GM12878 (cell line): ENCODE measurements around the gene PRDM16. TPM values are rescaled to one million over a fixed set of nuclear protein-coding genes. Genes with fewer than 3 reads are reported as not detected.

Experiments used
- ATAC-seq: fragments of 200-7000 bp; cut with Tn5 transposase; 3 replicates; pipeline ENCODE4 v1.9.1; 2020; ENCODE audit warnings: mild to moderate bottlenecking, moderate library complexity
- BruUV-seq: library from RNA; stranded (reverse); fragments of 400-500 nt; replicated peaks from 2 replicates; lab custom pipeline; 2021; lab: Mats Ljungman, UMichigan
- CTCF ChIA-PET: fragments of 300-600 bp; sonication (Branson Sonifier 250); formaldehyde crosslinking; extraction: SDS; loops from one replicate; lab custom pipeline; 2021; ENCODE audit warnings: inconsistent platforms; lab: Yijun Ruan, JAX
- POLR2A ChIA-PET: fragments of 350-600 bp; formaldehyde crosslinking; extraction: SDS; loops from one replicate; lab custom pipeline; 2021; ENCODE audit warnings: inconsistent platforms; lab: Charles Lee
- RAD21 ChIA-PET: fragments of 300-600 bp; sonication (Branson Sonifier 250); formaldehyde crosslinking; loops from one replicate; lab custom pipeline; 2023; ENCODE audit warnings: antibody characterized with exemption; ENCODE audit not compliant: unreplicated experiment; lab: Charles Lee
- SMC1A ChIA-PET: fragments of 300-600 bp; sonication (Branson Sonifier 250); formaldehyde crosslinking; loops from one replicate; lab custom pipeline; 2023; ENCODE audit not compliant: unreplicated experiment, uncharacterized antibody; lab: Charles Lee
- DNase-seq: peaks from one replicate; pipeline ENCODE4 v3.0.0-alpha.2; 2011; ENCODE audit warnings: low read depth, low spot score
- FAIRE-seq: peaks from 3 replicates; lab custom pipeline; 2011; peaks lifted over from hg19 to GRCh38; lab: Jason Lieb, UNC
- H2AFZ ChIP-seq: 2 replicates; pipeline ENCODE4 v1.6.0; 2011; ENCODE audit warnings: low read depth, low read length, control low read depth; ENCODE audit not compliant: control insufficient read depth
- H3K27ac ChIP-seq: 2 replicates; pipeline ENCODE4 v1.5.1; 2011; ENCODE audit warnings: control low read depth; ENCODE audit not compliant: control insufficient read depth, insufficient read depth
- H3K27me3 ChIP-seq, 2 experiments: replicated peaks in 1 of 2; 2 replicates each; pipeline versions ENCODE4 v1.6.0 to v1.6.1; 2011; ENCODE audit warnings: low read length in 1 of 2; ENCODE audit not compliant: control insufficient read depth in 2 of 2, insufficient read depth in 2 of 2
- H3K36me3 ChIP-seq, 2 experiments: 2 replicates each; pipeline ENCODE4 v1.5.1; 2011; ENCODE audit warnings: low read length in 1 of 2; ENCODE audit not compliant: control insufficient read depth in 2 of 2, insufficient read depth in 2 of 2
- H3K4me1 ChIP-seq: 2 replicates; pipeline ENCODE4 v1.6.1; 2011; ENCODE audit warnings: mild to moderate bottlenecking, low read length, moderate library complexity, mixed read lengths; ENCODE audit not compliant: control insufficient read depth, insufficient read depth
- H3K4me2 ChIP-seq: 2 replicates; pipeline ENCODE4 v1.6.0; 2011; ENCODE audit warnings: control low read depth; ENCODE audit not compliant: control insufficient read depth, insufficient read depth
- H3K4me3 ChIP-seq: fragments of 200-600 bp; sonication (generic); 2 replicates; pipeline ENCODE4 v1.5.1; 2016
- H3K79me2 ChIP-seq: 2 replicates; pipeline ENCODE4 v1.6.0; 2011; ENCODE audit warnings: low read length; ENCODE audit not compliant: control insufficient read depth, insufficient read depth
- H3K9ac ChIP-seq: 2 replicates; pipeline ENCODE4 v1.8.0; 2011; ENCODE audit warnings: low read length, control low read depth, mixed read lengths; ENCODE audit not compliant: control insufficient read depth, insufficient read depth
- H3K9me3 ChIP-seq: replicated peaks from 3 replicates; pipeline ENCODE4 v1.5.1; 2011; ENCODE audit warnings: mild to moderate bottlenecking, low read length; ENCODE audit not compliant: control insufficient read depth, insufficient read depth
- H4K20me1 ChIP-seq: 2 replicates; pipeline ENCODE4 v1.6.0; 2011; ENCODE audit not compliant: control insufficient read depth, insufficient read depth
- ASH2L ChIP-seq: fragments of 300-600, 200-600 bp; sonication (generic); IDR thresholded peaks from 2 replicates; pipeline ENCODE4 v1.6.1; 2017; ENCODE audit warnings: low read depth, mild to moderate bottlenecking, borderline replicate concordance
- CBX3 ChIP-seq: fragments of 200-600 bp; sonication (generic); IDR thresholded peaks from 2 replicates; pipeline ENCODE4 v1.6.1; 2016; ENCODE audit warnings: low read depth, borderline replicate concordance
- HDGF ChIP-seq: fragments of 450-650 bp; IDR thresholded peaks from 2 replicates; pipeline ENCODE4 v1.6.1; 2016; ENCODE audit warnings: antibody characterized with exemption
- KDM1A ChIP-seq: fragments of 200-600 bp; sonication (generic); IDR thresholded peaks from 2 replicates; pipeline ENCODE4 v1.6.1; 2016; ENCODE audit warnings: borderline replicate concordance
- NFYB ChIP-seq: IDR thresholded peaks from 2 replicates; pipeline ENCODE4 v1.6.1; 2011; ENCODE audit warnings: low read depth, mild to moderate bottlenecking, low read length, improper control_type of control experiment, moderate library complexity; ENCODE audit not compliant: insufficient read depth
- NR2F1 ChIP-seq: fragments of 450-650 bp; conservative IDR thresholded peaks from 2 replicates; pipeline ENCODE4 v1.6.1; 2017; ENCODE audit warnings: mild to moderate bottlenecking
- RAD51 ChIP-seq: fragments of 450-650 bp; IDR thresholded peaks from 2 replicates; pipeline ENCODE4 v1.6.1; 2016; ENCODE audit warnings: moderate library complexity, mild to moderate bottlenecking, inconsistent platforms
- RBBP5 ChIP-seq: fragments of 200-600 bp; sonication (generic); conservative IDR thresholded peaks from 2 replicates; pipeline ENCODE4 v1.6.1; 2016
- SIN3A ChIP-seq: IDR thresholded peaks from 2 replicates; pipeline ENCODE4 v1.6.1; 2012; ENCODE audit warnings: low read depth, low read length, improper control_type of control experiment
- SP1 ChIP-seq: IDR thresholded peaks from one replicate; pipeline ENCODE4 v1.6.1; 2011; ENCODE audit warnings: low read depth, low read length
- TAF1 ChIP-seq: IDR thresholded peaks from 2 replicates; pipeline ENCODE4 v1.6.1; 2011; ENCODE audit warnings: mild to moderate bottlenecking, low read depth, low read length, borderline replicate concordance
- WGBS: methylation state at CpG from one replicate; pipeline ENCODE4 v1.1.6; 2016; ENCODE audit warnings: low lambda C conversion rate; ENCODE audit not compliant: insufficient replicate concordance, insufficient coverage; ENCODE audit errors: missing lambda C conversion rate; 5-methylcytosine and 5-hydroxymethylcytosine counted together
- in situ Hi-C: fragments of 300-500 bp; cut with MboI; formaldehyde crosslinking; loops from 9 replicates; pipeline ENCODE4 v1.14.3; 2018; ENCODE audit warnings: mixed read lengths
- intact Hi-C: fragments of 100-400 bp; cut with micrococcal nuclease; formaldehyde crosslinking; loops from one replicate; pipeline ENCODE4 v1.14.2; 2022; ENCODE audit not compliant: unreplicated experiment
- polyA plus RNA-seq, 11 experiments: library from polyadenylated mRNA; depleted of rRNA in 4 of 11; unstranded in 6 of 11; stranded (reverse) in 5 of 11; fragments of >200 nt; fragmentation: Nextera tagmentation in 4 of 11; fragmentation: Illumina TruSeq in 1 of 11; extraction: Ambion mirVana in 4 of 11; extraction: Trizol in 1 of 11; gene quantifications; 1 replicate in 1 of 11; 2 replicates in 10 of 11; pipeline versions ENCODE4 v1.2.1 to v1.2.3, GENCODE V29; 2011 to 2016; ENCODE audit warnings: inconsistent platforms in 2 of 11, missing spikeins in 2 of 11, low read depth in 1 of 11
- total RNA-seq, 4 experiments: library from RNA; depleted of rRNA in 3 of 4; stranded (reverse); fragments of >200 nt in 3 of 4; fragmentation: Illumina TruSeq in 1 of 4; extraction: Trizol in 1 of 4; gene quantifications; 2 replicates each; pipeline versions ENCODE4 v1.2.1 to v1.2.3, GENCODE V29; 2013 to 2021
- TF ChIP-seq, protein P1 (sequence below): IDR thresholded peaks from 2 replicates; pipeline ENCODE4 v1.6.1; 2012; ENCODE audit warnings: low read length, inconsistent platforms
- TF ChIP-seq, protein P2 (sequence below): fragments of 450-650 bp; conservative IDR thresholded peaks from 2 replicates; pipeline ENCODE4 v1.6.1; 2017; ENCODE audit warnings: mild to moderate bottlenecking, moderate library complexity
- TF ChIP-seq, protein P3 (sequence below): IDR thresholded peaks from 2 replicates; pipeline ENCODE4 v1.6.1; 2012; ENCODE audit warnings: mild to moderate bottlenecking, low read depth, low read length

Gene PRDM16
- total and polyA plus RNA-seq, 10 of the 15 experiments (the other 5 are each of a cell fraction or from before 2014, with no cell fraction given): 0.03 TPM; not detected in 9

DNA sequence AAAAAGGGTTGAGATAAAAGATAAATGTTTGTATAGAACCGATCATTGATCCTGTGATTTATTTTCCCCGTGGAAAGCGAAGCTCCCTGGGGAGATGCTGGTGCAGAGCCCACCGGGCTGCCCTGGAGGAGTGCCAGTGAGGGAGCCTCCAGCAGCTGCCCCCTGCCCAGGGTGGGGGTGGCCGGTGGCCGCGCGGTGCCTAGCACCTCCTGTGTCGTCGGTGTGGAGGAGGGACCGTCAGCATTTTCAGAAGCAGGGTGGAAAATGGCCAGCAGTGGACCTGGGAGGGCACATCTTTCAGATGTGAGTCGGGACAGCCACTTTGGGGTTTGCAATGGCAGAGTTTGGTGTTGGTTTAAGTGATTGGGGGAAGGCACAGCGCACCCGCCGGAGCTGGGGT lies 164.0 kb downstream of the PRDM16 start (continued):
- TF ChIP-seq, protein P1, sequence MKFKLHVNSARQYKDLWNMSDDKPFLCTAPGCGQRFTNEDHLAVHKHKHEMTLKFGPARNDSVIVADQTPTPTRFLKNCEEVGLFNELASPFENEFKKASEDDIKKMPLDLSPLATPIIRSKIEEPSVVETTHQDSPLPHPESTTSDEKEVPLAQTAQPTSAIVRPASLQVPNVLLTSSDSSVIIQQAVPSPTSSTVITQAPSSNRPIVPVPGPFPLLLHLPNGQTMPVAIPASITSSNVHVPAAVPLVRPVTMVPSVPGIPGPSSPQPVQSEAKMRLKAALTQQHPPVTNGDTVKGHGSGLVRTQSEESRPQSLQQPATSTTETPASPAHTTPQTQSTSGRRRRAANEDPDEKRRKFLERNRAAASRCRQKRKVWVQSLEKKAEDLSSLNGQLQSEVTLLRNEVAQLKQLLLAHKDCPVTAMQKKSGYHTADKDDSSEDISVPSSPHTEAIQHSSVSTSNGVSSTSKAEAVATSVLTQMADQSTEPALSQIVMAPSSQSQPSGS: no peak
- TF ChIP-seq, protein P2, sequence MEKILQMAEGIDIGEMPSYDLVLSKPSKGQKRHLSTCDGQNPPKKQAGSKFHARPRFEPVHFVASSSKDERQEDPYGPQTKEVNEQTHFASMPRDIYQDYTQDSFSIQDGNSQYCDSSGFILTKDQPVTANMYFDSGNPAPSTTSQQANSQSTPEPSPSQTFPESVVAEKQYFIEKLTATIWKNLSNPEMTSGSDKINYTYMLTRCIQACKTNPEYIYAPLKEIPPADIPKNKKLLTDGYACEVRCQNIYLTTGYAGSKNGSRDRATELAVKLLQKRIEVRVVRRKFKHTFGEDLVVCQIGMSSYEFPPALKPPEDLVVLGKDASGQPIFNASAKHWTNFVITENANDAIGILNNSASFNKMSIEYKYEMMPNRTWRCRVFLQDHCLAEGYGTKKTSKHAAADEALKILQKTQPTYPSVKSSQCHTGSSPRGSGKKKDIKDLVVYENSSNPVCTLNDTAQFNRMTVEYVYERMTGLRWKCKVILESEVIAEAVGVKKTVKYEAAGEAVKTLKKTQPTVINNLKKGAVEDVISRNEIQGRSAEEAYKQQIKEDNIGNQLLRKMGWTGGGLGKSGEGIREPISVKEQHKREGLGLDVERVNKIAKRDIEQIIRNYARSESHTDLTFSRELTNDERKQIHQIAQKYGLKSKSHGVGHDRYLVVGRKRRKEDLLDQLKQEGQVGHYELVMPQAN: no peak

DNA sequence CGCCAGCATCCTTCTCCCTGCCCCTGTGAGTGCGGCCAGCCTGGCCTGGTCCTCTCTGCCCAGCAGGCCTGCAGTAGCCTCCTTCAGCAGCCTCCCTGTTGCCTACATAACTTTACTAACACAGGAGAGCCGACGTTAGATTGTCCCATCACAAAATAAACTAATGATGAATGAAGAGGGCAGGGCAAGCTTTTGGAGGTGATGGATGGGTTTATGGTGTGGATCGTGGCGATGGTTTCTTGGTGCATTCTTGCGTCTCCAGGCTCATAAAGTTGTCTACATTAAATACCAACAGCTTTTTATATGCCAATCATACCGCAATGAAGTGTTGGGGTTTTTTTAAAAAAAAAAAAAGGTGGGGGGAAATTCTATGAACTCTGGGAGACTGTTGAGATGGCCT lies 164.5 kb downstream of the PRDM16 start:
- Histone ChIP-seq H3K4me3 (no peak overlapping the region), H2AFZ (no peak overlapping the region), H4K20me1 (no peaks in the 10 kb centered on the region), H3K79me2 (no peaks in the 10 kb centered on the region), H3K27me3 (no peaks in the 10 kb centered on the region), H3K9ac (no peak overlapping the region), H3K4me2 (no peak overlapping the region), H3K9me3 (no peaks in the 10 kb centered on the region), H3K36me3 (no peaks in the 10 kb centered on the region), H3K27ac (no peak overlapping the region), H3K4me1 (no peaks in the 10 kb centered on the region)
- intact Hi-C loops: no loop called here
- DNase-seq: no peak
- 46% methylated on average over 8 of the region's 8 CpGs for WGBS
- no peak for ATAC-seq
- in situ Hi-C loops: no loop called here
- BruUV-seq: no TSS peak
- FAIRE-seq: no peak
- ChIA-PET POLR2A (no interaction called here), RAD21 (no interaction called here), SMC1A (no interaction called here), CTCF (no interaction called here)
- TF ChIP-seq SIN3A (no peak), TAF1 (no peak), RAD51 (no peak), CBX3 (no peak), KDM1A (no peak), HDGF (no peak), NR2F1 (no peak), SP1 (no peak), ASH2L (no peak), RBBP5 (no peak), NFYB (no peak)
- TF ChIP-seq, protein P3, sequence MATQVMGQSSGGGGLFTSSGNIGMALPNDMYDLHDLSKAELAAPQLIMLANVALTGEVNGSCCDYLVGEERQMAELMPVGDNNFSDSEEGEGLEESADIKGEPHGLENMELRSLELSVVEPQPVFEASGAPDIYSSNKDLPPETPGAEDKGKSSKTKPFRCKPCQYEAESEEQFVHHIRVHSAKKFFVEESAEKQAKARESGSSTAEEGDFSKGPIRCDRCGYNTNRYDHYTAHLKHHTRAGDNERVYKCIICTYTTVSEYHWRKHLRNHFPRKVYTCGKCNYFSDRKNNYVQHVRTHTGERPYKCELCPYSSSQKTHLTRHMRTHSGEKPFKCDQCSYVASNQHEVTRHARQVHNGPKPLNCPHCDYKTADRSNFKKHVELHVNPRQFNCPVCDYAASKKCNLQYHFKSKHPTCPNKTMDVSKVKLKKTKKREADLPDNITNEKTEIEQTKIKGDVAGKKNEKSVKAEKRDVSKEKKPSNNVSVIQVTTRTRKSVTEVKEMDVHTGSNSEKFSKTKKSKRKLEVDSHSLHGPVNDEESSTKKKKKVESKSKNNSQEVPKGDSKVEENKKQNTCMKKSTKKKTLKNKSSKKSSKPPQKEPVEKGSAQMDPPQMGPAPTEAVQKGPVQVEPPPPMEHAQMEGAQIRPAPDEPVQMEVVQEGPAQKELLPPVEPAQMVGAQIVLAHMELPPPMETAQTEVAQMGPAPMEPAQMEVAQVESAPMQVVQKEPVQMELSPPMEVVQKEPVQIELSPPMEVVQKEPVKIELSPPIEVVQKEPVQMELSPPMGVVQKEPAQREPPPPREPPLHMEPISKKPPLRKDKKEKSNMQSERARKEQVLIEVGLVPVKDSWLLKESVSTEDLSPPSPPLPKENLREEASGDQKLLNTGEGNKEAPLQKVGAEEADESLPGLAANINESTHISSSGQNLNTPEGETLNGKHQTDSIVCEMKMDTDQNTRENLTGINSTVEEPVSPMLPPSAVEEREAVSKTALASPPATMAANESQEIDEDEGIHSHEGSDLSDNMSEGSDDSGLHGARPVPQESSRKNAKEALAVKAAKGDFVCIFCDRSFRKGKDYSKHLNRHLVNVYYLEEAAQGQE: no peak
